Measurements from ENCODE around the gene XPC.

XPC gene

DNA sequence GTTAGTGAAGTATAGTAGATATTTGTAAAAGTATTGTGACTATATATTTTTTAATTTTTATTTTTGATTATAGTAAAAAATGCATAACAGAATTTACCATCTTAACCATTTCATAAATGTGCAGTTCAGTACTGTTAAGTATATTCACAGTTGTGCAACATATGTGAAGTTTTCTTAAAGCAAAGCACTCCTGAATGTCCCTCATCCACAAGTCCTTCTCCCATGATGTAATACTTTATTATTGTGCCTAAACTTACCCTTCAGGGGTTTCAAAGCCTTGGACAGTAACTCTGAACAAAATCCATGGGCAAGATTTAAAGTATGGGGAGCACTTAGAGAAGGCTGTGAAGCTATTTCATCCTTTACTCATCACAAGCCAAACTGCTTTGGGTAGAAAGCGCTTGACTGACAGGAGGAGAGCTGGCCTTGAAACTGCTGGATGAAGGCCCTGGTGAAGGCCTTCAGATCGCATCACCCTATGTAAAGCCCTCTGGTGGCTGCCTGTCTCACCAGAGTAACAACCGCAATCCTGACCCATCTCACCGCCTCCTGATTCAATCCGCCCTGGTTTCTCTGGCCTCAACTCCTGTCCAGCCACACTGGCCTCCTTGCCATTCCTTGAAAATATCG, 28.3 kb upstream of the XPC start:
- DNase-seq: no peak

DNA sequence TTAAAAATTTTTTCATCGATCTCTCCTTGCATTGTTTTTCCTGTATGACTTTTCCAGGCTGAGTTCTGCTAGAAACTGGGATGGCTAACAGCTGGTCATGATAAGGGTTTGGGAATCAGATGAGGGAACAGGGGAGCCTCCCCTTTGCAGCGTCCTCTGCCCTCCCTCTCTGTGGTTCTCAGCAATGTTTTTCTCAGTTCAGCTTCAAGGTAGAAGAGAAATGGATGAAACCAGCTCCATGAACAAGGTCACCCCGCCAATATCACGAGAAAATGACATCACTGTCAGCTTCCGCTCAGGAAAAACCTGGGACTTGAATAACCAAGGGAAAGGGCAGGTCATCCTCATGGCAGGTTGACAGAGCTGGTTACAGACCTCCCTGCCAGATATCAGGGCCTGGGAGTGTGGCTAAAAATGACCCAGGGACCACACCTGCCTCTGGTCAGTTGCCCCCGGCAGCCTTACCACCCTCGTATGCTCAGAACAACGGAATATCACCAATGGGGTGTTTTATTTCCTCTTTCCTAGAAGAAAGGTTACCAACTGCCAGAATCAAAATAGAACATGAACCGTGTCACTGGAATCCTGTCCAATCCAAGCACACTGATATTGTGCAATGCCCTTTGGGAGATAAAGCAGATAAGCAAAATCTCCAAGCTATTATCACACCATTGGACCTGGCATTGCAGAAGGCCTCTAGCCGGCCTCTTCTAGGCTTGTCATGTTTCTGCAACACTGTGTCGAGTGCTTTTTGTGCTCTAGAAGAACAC, 26.3 kb upstream of the XPC start:
- DNase-seq: no peak

DNA sequence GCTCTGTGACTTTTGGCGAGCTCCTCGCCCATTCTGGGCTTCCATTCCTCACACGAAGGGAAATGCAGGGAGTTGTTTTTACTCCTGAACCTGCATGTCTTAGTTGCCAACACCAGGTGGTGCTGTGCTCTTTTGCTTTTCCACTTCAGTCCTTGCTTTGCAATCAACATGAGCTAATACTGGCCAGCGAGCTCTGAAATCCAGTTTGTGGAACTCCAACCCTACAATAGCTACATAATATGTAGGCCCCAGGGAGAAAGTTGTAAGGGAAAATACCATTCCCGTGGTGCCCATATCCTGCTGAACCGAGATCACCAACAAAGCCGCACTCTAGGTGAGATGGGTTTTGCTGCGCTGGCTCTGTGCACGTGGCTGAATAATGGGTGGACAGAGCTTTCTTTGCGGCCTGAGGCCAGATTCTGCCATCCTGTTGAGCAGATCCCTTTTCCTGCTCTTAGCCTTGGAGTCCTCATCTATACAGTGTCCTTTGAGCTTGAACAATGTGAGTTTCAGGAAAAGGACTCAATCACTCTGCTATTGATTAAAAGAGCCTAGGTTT, 25.2 kb upstream of the XPC start:
- DNase-seq: peak; percentile 30

DNA sequence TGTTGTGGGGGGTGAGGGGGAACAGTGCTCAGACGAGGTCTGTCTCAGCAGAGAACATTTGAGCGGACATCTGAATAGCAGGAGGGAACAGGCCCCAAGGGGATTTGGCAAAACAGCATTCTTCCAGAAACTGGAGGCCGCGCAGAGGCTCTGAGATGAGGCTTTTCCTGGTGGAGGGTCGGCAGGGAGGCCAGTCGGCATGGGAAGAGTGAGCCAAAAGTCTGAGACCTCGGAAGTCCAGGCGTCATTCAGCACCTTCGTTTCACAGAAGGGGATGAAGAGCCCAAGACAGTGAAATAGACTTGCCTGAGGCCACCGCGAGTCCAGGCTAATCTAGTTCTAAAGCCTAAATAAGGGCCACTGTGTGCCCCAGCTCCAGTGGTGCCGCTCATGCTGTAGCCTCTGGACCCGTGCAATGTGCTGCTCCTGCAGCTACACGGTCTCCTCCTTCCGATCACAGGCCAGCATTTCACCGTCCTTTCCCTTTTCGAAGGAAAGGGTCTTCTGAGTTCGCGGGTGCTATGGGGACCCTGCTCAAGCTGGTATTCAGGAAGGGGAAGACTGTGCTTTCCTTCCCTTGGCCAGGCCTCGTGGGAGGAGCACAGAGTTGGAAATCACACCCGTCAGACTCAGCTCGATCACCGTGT, 24.6 kb upstream of the XPC start:
- no peak for DNase-seq

DNA sequence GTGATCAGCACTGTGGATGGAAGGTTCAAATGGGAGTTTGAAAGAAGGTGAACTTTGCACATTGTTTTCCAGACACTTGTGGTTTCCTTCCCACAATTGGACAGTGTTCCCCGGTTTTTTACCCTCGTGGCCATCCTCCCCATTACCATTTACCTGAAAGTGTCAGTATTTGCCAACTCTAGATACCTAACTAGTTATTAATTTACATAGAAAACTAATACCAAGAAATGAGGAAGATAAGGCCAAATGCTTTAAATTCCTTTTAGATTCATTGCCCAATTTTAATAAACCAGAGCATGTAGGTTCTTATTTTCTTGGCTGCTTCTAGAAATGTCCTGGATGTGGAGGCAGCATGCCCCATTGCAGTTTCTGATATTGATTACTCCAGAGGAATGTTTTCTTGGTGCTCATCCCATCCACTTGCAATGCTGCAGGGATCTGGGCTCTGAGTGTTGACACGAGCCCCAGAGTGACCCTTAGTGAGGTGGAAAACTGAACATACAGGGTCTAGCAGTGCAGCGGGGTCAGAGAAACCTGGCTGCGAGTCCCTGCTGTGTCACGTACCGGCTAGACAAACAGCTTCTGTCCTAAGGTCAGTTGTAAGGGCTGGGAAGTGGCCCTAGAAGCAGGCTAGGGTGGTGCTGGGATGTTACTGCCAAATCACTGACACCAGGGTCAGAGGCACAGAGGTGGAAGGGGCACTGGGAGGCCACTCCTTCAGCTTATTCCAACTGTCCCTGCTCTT, 23.7 kb upstream of the XPC start:
- no peak for DNase-seq

DNA sequence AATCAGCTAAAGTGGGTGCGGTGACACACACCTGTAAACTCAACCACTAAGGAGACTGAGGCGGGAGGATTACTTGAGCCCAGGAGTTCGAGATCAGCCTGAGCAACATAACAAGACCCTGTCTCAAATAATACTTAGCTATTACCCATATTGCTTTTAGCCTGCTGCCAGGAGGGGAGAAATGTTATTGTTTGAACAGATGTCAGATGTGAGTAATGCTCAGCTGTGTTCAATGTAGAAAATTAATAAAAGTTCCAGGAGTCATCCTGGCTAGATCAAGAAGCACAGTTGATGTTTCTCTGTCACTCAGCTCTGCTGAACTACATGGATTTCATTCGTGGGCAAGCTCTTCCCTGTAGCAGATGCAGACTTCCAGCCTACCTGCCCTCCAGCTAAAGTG, 22.4 kb upstream of the XPC start:
- no peak for DNase-seq

DNA sequence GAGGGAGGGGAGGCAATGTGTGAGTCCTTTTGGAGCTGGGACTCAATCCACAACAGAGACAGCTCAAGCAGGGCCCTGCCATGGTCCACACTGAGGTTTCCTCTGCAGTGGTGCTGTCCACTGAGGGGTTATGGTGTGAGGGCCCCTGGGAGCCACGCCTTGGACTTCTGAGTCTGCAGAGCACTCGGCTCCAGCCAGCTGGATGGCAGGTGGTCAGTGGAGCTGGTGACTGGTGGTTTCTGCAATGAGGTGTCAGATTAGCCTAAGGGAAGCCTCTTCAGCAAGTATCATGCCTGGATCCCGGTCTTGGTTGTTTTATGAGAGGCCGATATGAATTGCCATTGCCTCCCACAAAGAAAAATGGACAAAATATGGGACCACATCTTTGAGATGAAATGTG, 21.9 kb upstream of the XPC start:
- DNase-seq: no peak

DNA sequence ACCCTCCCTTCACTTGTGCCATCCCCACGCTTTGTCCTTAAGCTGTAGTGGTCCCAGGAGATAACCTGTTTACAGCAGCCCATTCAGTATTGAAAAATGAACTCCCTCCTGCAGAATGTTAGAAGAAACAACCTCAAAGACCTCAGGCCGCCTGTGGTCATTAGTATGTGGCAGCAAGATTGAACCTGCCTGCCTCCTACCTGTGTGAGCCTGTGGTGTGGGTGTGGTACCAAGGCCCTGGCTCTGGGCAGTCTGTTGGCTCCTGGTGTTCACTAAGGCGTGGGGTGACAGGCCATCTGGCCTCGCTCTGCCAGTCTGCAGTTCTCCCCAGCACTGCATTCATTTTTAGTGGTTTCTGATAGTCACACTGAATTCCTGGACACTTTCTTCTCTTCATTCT, 21.2 kb upstream of the XPC start:
- DNase-seq: no peak

DNA sequence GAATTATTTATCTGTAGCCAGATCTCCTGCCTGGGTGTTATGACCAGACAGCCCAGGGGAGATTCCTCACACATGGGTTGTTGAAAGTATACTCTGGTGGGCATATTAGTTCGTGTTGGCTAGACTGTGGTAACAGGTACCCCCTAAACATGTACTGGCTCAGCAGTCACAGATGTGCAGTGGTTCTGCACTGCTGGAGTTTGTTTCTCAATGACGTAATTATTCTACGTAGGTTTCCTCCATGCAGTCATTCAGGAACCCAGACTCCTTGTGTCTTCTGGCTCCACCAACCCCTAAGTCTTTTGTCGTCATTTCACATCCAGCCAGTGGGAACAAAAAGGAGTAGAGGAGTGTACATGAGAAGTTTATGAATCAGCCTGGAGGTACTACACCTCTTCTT, 16.5 kb upstream of the XPC start:
- no peak for DNase-seq

DNA sequence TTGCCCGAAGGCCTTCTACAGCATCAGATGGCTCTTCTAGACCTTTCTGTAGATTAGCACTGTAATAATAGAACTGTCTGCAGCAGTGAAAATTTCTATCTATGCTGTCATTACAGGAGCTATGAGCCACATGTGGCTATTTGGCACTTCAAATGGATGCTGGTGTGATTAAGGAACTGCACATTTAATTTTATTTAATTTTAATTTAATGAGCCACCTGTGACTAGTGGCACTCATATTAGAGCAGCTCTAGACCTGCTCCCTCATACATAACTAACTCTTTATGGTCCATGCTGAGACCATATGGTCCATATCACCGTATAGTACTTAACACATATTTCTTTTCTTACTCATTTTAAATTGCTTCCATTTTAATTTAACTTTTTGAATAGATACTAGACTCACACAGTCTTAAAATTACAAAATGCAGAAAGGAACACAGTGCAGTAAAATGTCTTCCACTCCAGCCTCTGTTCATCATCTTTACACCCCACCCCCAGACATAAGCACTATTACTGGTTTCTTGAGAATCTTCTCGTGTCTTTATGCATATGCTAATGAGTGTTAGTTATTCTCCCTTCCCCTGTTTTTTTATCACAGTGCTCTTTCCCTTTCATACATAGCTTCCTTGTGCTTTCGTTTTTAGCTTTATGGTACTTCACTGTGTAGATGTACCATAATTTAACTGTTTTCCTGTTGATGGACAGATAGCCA, 9.8 kb upstream of the XPC start:
- no peak for DNase-seq

DNA sequence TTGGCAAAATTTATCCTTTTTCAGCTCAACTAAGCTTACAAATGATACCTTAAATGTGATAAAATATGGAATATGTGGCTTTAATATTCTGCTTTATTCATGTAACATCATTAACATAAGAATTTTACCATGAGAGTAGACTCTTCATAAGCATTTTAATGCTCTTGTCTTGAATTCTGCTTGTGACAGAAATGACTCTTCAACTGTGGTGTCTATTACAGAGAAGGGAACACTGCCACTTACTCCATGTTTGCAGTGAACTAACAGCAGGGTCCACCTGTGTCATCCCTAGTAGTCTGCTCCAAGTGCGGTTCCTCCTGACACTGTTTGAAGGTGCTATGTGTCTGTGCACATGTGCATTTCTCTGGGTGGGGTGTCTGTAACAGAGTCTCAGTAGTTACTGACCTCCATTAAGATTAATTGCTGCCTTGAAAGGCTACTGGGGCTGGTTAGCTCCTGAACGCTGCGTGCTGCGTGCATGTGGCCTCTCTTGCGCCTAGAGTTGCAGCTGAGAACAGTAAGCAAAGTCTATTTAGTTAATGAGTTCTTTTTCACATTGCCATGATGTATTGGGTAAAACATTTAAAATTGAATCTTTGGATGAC, 8.6 kb upstream of the XPC start:
- DNase-seq: no peak

DNA sequence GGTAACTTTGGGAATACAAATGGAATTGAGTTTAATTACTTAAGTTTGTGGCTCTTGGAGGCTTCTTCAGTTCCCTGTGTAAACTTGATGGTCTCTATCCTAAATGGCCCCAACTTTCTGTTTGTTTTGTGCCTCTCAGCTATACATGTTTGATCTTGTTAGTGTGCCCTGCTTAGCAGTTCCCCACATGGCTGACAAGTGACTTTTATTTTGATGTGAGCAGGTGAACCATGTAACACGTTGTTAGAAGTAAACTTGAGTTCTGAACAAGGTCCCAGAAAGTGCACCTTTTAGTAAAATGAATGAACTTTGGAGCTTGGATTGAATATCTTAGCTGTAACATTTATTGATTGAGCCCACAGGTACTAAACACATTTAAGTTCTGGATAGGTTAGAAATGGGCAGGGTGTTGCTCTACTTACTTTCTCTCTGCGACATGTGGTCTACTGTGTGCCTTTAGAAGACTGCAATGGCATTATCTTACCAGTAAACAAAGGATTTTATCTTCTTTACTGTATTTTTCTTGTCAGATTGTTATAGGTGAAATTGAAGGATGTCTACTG, 4.7 kb upstream of the XPC start:
- no peak for DNase-seq

DNA sequence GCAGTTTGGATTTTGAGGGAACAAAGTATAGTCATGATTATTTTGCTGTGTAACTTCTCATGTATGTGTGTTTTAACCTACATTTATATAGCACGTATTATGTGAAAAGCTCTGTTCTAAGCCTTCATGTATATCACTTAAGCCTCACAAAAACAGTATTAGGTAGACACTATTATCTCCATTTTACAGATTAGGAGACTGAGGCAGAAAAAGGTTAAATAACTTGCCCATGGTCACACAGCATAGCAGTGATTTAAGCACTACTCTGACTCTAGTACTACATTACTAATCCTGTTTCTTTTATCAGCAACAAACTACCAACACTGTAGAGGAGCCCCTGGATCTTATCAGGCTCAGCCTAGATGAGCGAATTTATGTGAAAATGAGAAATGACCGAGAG, 2.9 kb upstream of the XPC start:
- DNase-seq: no peak

DNA sequence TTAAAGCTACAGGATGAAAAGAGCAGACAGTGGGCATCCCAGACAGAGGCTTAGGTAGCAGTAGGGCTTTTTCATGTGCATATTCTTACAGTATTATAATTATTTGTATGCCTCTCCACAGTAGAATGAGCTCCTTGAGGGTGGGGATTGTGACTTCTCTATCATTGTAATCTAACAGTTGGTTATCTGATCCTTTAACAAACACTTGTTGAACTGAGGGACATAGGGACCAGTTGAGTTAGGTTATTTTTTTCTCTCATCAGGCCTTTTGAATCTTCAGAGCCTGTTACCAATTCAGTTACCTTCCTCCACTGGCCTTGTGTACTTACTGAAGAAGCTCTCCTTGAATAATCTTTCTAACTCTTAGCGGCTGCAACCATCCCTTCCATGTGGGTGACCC, 1.4 kb upstream of the XPC start:
- no peak for DNase-seq

DNA sequence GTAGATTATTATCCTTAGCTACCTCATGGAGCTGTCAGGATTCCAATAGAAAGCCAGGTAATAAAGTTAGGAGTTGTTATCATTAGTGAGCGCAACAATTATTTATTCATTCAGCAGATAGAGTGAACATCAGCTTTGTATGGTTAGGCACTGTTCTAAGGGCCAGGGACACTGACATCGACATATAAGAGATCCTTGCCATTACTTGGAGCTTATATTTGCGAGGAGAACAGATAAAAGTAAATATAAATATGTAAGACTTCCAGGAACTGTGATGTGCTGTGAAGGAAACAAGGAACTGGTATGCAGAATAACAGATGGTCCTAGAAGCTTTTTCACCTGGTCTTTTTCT, 689 bp upstream of the XPC start:
- no peak for DNase-seq

DNA sequence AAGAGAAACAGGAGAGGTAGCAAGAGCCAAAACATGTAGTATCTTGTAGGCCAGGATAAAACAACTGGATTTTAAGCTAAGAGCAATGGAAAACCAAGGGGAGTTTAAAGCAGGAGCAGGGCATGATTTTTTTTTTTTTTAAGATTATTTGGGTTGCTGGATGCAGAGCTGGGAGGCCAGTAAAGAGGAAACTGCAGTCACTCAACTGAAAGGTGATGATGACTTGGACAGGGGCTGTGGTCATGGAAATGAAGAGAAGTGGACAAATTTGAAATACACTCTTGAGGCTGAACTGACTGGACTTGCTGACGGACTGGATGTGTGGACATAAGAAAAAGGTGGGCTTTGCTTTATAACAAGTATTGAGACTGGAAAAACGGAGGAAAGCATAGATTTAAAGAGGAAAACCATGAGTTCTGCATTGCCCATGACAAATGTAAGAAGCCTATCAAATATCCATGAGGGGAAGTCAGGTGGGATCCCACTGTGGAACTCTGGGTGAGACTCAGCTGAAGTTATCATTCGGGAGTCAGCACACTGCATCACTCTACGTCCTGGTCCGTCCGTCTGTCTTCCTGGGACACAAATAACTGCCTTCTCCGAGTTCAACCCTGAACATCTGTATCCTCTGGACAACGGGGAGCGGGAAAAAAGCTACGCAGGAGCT, 688 bp downstream of the XPC start:
- no peak for DNase-seq

DNA sequence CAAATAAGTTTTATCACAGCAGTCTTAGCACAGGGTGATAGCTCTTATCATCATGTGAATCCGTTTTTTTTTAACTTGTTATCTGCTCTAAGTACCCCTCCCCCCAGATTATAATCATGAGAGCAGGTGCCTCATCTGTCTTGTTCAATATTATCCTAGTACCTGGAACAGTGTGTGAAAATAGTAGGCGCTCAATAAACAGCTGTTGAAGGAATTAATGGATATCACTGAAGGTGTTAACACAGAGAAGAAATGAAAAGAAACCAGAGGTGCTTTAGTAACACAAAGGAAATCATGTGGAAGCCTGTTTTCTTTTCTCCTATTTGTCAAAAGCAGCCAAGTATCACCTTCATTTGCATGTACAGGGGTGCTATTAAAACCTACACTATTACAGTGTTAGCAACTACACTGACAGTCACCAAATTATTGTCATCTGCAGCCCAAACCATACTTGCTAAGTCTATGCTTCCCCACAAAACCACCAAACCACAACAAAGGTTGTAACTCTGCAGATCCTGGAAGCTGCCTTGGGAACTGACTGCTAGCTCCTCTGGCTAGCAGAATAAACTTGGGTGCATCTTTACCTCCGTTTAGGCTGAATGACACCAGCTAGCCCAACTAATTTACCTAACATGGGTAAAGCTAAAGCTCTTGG, 2.9 kb downstream of the XPC start:
- peak; percentile 36 for DNase-seq

DNA sequence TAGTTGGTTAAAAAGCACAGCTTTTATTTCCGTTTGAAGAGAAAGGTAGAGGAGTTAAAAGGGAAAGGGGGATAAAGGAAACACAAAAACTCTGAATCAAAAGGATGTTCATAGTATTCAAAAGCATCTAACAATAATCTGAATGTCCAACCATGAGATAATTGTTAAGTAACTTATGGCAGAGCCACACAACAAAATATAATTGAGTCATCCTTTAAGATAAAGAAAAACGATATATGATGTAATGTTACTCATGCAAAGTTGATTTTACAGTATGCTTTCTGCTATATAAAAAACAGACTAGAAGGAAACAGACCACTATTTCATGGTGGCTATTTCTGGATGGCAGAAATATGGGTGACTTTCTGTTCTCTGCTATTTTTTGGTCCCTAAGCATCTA, 3.9 kb downstream of the XPC start:
- no peak for DNase-seq

DNA sequence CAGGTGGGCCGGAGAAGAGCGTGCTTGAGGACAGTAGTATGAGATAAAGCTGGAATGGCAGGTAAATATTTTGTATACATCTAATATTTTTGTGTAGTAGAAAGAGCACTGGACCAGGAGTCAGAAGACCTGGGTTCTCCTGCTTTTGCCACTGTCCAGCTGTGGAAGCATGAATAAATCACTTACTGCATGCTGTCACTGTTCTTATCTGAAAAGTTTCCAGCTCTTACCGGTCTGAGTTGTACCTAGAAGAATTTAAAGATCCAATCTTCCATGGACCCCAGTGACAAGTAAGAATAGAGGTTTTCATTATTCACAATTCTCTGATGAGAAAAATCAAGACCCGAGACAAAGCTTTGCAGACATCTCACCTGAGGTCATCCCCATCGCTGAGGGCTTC, 5.9 kb downstream of the XPC start:
- DNase-seq: no peak

DNA sequence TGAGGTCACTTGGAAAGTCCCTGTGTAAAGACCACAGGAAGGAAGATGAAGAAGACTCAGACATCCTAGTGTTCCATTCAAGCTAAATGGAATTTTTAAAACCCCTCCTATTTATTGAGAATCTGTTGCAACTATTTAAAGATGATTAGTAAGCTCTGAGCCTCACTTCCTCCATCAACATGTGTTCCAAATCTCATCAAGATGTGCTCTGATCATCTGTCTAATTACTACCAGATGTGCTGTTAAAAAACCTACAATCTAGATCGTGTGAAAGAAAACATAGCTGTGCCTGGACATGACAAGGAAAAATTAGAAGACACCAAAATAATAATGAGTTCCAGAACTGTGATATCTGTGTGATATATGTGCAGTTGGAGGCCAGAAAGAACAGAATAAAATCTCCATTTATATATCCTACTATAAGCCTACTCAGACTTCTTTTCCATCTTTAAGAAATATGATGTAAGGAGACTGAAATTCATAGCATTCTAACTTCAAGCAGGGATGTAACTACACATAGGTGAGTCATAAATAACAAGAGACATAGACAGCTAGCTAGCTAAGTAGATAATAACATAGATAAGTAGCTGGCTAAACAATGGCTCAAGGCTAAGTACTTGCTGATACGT, 7.8 kb downstream of the XPC start:
- no peak for DNase-seq

Data from activated CD4-positive, alpha-beta T cell treated with anti-CD3 and anti-CD28 coated beads, Interleukin-2, amount 50 U/mL, for 1 hour (primary cell).